Measurements from ENCODE around the gene RAPGEF2.
"Not testable (repeated sequence)": the region's sequence is repeated elsewhere in the genome, so short reads cannot be mapped to it uniquely, and the experiment has no call there.

RAPGEF2 gene

DNA sequence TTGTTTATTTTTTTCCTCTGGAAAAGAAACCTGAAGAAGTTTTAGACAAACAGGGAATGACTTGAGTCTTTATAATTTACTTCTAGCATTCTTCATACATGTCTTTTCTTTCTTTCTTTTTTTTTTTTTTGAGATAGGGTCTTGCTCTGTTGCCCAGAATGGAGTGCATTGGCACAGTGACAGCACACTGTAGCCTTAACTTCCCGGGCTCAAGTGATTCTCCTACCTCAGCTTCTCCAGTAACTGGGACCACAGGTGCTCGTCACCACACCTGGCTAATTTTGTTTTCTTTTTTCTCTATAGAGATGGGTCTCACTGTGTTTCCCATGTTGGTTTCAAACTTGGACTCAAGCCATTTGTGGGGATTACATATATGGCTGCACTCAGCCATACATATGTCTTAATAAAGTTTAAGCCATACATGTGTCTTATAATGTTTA is 71.8 kb downstream of the RAPGEF2 start:
- Histone ChIP-seq H4K20me1 (peaks cover 0 to 92% (median 50%) of the 10 kb centered on the region in 11 experiments; a peak in 15 of 22 replicates), H3K36me3 (no peaks in the 10 kb centered on the region), H3K27me3 (no peaks in the 10 kb centered on the region), H3K9me3 (replicated peaks in 1 of 11) (no peaks in the 10 kb centered on the region), H3K4me2 (peak overlapping the region in 9 of 11 experiments; percentile 2 to 82 (median 47); a peak in 13 of 22 replicates), H3K27ac (peak overlapping the region in 5 of 11 experiments; percentile 1 to 69 (median 43); a peak in 5 of 22 replicates), H3K4me3 (peak overlapping the region in 1 of 10 experiments; percentile 35; a peak in 2 of 20 replicates), H3K9ac (peak overlapping the region in 3 of 11 experiments; percentile 19 to 60 (median 22); a peak in 4 of 22 replicates), H3K4me1 (peaks cover 48 to 87% (median 61%) of the 10 kb centered on the region in 10 experiments)
- TF ChIP-seq Cebpa-rat (IDR thresholded peaks at IDR 0.05): no peak

DNA sequence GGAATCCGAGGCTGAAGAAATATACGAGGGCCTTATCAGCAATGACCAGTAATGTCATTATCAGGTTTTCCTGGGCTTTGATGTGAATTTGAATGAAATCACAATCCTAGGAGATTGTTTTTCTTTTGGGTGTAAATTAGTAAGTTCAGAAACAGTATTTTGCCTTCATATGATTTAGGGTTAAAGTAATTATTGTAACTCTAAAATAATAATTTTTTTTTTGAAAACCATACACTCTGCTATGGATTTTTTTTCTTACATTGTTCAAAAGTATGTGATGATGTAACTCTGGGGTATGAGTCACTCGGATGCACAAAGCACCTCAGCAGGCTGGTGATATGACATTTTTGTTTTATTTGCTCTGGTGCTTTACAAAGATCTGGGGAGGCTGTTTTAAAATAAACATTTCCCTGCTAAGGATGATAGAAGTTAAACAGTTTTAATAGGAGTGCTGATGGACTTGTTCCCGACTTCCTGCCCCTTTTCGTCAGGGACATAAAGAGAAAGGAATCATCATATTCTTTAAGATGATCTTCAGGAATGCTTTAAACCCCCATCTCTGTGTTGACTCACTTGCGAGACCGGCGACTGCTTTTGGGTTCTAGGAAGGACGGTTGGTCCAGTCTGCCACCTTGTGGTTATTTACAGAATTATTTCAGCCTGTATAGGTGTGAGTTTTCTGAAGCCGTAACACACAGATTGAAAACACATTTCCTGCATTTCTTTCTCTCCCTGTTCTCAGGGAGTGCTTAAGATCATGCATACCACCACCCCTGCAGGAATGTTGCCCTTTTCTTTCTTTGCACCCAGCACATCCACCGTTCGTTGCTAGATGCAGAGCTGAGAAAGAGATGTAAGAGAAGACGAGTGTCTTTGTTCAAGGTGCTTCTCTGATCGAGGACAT is 72.5 kb downstream of the RAPGEF2 start:
- Histone ChIP-seq H4K20me1 (peaks cover 0 to 94% (median 52%) of the 10 kb centered on the region in 11 experiments; a peak in 15 of 22 replicates), H3K4me3 (no peak overlapping the region; a peak in 1 of 20 replicates), H3K36me3 (no peaks in the 10 kb centered on the region), H3K27ac (peak overlapping the region in 7 of 11 experiments; percentile 12 to 69 (median 30); a peak in 8 of 22 replicates), H3K27me3 (no peaks in the 10 kb centered on the region), H3K4me2 (peak overlapping the region; percentile 10 to 82 (median 43); a peak in 20 of 22 replicates), H3K9ac (peak overlapping the region in 7 of 11 experiments; percentile 1 to 60 (median 19); a peak in 5 of 22 replicates), H3K9me3 (replicated peaks in 1 of 11) (no peaks in the 10 kb centered on the region), H3K4me1 (peaks cover 50 to 94% (median 67%) of the 10 kb centered on the region in 10 experiments)
- TF ChIP-seq Cebpa-rat (IDR thresholded peaks at IDR 0.05): no peak

DNA sequence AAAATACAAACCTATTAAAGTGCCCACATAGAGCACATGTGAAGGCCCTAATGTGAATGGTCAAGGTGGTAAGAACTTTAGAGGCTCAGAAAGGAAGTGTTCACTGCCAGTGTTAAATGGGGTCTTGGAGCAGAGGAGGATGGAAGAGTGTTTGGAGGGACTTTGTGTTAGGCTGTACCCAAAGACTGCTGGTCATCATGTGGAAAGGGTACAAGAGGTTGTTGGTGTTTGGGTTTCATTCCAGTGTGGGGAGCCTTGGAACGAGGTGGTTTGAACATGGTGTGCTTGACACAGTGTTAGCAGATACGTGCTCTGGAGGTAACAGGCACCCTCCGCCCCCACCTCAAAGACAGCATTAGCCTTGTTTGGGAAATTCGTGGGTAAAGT is 73.1 kb downstream of the RAPGEF2 start:
- TF ChIP-seq Cebpa-rat (IDR thresholded peaks at IDR 0.05): no peak
- Histone ChIP-seq H3K4me2 (peak overlapping the region in 10 of 11 experiments; percentile 10 to 82 (median 41); a peak in 14 of 22 replicates), H3K9ac (peak overlapping the region in 5 of 11 experiments; percentile 1 to 22 (median 11); a peak in 1 of 22 replicates), H3K4me1 (peaks cover 50 to 97% (median 67%) of the 10 kb centered on the region in 10 experiments), H3K27me3 (no peaks in the 10 kb centered on the region), H4K20me1 (peaks cover 0 to 92% (median 51%) of the 10 kb centered on the region in 11 experiments; a peak in 15 of 22 replicates), H3K9me3 (replicated peaks in 1 of 11) (no peaks in the 10 kb centered on the region), H3K36me3 (no peaks in the 10 kb centered on the region), H3K4me3 (no peak overlapping the region), H3K27ac (peak overlapping the region in 4 of 11 experiments; percentile 10 to 20 (median 16); a peak in 3 of 22 replicates)

DNA sequence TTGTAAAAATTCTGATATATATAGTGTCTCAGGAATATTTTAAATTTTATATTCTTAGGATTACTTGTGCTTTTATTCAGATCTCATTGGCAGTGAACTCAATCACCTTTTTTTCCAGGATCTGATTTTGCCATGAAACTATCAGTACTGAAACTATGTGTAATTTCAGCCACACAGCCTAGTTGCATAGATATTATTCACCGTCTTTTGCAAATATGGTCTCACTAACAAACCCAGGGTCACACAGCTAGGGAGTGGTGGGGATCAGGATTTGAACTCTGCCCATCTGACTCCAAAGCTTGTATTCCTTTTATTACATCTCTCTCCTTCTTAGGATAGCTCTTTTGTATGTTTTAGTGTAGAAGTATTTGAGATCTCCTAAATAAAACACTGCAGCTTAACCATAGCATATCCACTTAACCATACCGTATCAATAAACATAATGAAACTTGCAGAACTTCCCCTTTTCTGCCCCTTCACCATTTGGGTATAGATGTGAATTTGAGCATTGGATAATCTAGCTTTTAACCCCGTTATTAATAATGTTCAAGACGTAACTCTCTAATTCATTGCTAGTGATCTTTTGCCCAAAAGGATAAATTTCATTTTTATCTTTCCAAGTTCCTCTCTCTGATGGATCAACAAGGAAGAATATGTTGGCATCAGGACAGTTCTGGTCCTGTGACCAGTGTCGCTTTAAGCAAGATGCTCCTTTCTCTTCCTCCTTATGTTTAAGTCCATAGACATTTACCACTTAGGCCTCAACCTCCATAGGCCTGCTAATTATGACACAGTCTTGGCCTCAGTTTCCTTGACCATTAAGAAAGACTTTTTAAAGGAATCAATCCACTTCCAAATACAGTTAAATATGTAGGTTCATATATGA is 74.6 kb downstream of the RAPGEF2 start:
- H4K20me1 ChIP-seq: peaks cover 0 to 87% (median 38%) of the 10 kb centered on the region in 11 experiments; a peak in 15 of 22 replicates
- H3K4me3 ChIP-seq: no peak overlapping the region
- no peak for TF ChIP-seq Cebpa-rat (IDR thresholded peaks at IDR 0.05)
- H3K9me3 ChIP-seq (replicated peaks in 1 of 11): peaks cover 0 to 3% (median 2%) of the 10 kb centered on the region in 11 experiments; a peak in 6 of 22 replicates
- peak overlapping the region in 4 of 11 experiments; percentile 13 to 65 (median 38); a peak in 7 of 22 replicates for H3K9ac ChIP-seq
- peak overlapping the region; percentile 2 to 81 (median 66); a peak in 18 of 22 replicates for H3K27ac ChIP-seq
- H3K36me3 ChIP-seq: no peaks in the 10 kb centered on the region
- peak overlapping the region; percentile 53 to 87 (median 81); a peak in 21 of 22 replicates for H3K4me2 ChIP-seq
- H3K4me1 ChIP-seq: peaks cover 43 to 81% (median 62%) of the 10 kb centered on the region in 10 experiments
- H3K27me3 ChIP-seq: no peaks in the 10 kb centered on the region

DNA sequence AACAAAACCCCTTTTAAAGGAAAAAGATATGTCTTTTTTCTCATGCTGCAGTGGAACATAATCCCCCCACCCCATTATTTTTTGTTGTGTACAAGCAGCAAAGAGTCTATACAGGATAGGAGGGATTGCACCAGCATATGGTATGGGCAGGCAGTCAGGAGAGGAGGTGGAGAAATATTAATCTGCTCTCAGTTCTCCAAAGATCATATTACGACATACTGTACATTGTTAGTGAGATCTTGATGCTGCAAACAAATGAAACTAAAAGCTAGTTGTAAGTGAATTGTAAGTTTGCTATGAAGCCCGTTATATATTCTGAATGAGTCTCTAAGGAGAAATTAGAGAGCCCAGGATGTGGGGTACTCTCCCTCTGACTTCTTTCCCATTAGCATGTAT is 75.3 kb downstream of the RAPGEF2 start:
- Histone ChIP-seq H3K27ac (peak overlapping the region; percentile 23 to 81 (median 66); a peak in 19 of 22 replicates), H3K4me2 (peak overlapping the region; percentile 53 to 87 (median 81)), H3K9ac (peak overlapping the region in 7 of 11 experiments; percentile 25 to 65 (median 48); a peak in 9 of 22 replicates), H3K9me3 (replicated peaks in 1 of 11) (peaks cover 0 to 9% (median 7%) of the 10 kb centered on the region in 11 experiments; a peak in 12 of 22 replicates), H3K36me3 (peaks cover 0 to 2% (median 0%) of the 10 kb centered on the region in 11 experiments; a peak in 1 of 22 replicates), H3K4me1 (peaks cover 43 to 75% (median 61%) of the 10 kb centered on the region in 10 experiments), H3K4me3 (no peak overlapping the region), H4K20me1 (peaks cover 0 to 80% (median 34%) of the 10 kb centered on the region in 11 experiments; a peak in 15 of 22 replicates), H3K27me3 (no peaks in the 10 kb centered on the region)
- TF ChIP-seq Cebpa-rat (IDR thresholded peaks at IDR 0.05): peak in 6 of 11 experiments; percentile 25 to 67 (median 49); a peak in 10 of 22 replicates

DNA sequence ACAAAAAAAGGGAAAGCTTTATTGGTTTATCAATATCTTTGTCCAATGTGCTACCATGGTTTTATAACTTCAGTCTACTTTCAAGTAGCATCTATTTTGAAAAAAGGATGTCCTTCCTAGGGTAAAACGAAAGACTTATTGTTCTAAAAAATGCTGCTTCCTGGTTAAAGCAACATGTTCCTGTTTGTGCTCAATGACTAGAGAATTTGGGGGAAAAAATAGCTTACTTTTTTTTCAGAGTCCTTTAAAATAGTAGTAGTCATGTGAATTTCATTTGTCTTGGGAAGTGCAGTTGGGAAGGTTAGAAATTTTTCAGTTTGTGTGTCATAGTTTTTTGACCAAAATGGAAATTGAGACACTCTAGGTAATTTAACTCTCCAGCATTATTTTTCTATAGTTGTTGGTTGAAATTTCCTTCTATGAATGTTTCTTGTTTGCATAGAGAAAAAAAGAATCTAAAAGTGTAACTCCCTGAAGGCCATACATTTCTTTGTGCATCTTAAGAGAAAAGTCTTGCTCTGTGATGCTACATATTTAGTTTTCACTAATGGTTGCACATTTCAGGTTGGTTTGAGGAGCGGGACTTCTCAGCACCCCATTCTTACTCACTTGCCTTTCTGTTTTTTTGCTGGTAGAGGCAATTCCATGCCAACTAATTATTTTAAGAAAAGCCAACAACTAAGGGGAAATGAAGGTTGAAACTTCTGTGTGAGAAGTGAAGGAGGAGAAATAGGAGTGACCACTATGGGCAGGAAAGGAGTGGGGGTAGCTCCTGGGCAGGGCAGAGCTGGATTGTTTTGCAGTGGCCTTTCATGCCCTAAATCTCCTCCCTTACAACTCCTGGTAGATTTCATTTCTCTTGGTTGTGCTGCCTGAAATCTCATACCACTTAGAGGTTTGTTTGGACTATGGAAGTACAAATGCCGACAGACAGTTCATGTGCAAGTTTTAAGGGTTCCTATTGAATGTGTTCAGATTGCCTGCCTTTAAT is 76.4 kb downstream of the RAPGEF2 start:
- H4K20me1 ChIP-seq: peaks cover 0 to 69% (median 23%) of the 10 kb centered on the region in 11 experiments; a peak in 14 of 22 replicates
- peaks cover 0 to 5% (median 0%) of the 10 kb centered on the region in 11 experiments; a peak in 1 of 22 replicates for H3K36me3 ChIP-seq
- H3K27ac ChIP-seq: peak overlapping the region; percentile 21 to 81 (median 66); a peak in 20 of 22 replicates
- peak overlapping the region; percentile 53 to 87 (median 81) for H3K4me2 ChIP-seq
- H3K4me3 ChIP-seq: no peak overlapping the region; a peak in 1 of 20 replicates
- peaks cover 0 to 17% (median 15%) of the 10 kb centered on the region in 11 experiments; a peak in 15 of 22 replicates for H3K9me3 ChIP-seq (replicated peaks in 1 of 11)
- H3K9ac ChIP-seq: peak overlapping the region in 8 of 11 experiments; percentile 14 to 65 (median 42); a peak in 10 of 22 replicates
- no peaks in the 10 kb centered on the region for H3K27me3 ChIP-seq
- H3K4me1 ChIP-seq: peaks cover 38 to 64% (median 50%) of the 10 kb centered on the region in 10 experiments
- no peak for TF ChIP-seq Cebpa-rat (IDR thresholded peaks at IDR 0.05)

DNA sequence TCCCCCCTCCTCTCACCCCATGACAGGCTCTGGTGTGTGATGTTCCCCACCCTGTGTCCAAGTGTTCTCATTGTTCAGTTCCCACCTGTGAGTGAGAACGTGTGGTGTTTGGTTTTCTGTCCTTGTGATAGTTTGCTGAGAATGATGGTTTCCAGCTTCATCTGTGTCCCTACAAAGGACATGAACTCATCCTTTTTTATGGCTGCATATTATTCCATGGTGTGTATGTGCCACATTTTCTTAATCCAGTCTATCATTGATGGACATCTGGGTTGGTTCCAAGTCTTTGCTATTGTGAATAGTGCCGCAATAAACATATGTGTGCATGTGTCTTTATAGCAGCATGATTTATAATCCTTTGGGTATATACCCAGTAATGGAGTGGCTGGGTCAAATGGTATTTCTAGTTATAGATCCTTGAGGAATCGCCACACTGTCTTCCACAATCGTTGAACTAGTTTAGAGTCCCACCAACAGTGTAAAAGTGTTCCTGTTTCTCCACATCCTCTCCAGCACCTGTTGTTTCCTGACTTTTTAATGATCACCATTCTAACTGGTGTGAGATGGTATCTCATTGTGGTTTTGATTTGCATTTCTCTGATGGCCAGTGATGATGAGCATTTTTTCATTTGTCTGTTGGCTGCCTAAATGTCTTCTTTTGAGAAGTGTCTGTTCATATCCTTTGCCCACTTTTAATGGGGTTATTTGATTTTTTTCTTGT is 81.2 kb downstream of the RAPGEF2 start:
- Histone ChIP-seq H3K4me1 (peaks cover 8 to 34% (median 13%) of the 10 kb centered on the region in 10 experiments), H3K9me3 (replicated peaks in 1 of 11) (peaks cover 0 to 29% (median 22%) of the 10 kb centered on the region in 11 experiments; a peak in 18 of 22 replicates), H4K20me1 (peaks cover 0 to 25% (median 0%) of the 10 kb centered on the region in 11 experiments; a peak in 7 of 22 replicates), H3K36me3 (peaks cover 5 to 25% (median 12%) of the 10 kb centered on the region in 11 experiments; a peak in 19 of 22 replicates)
- H3K4me2 ChIP-seq, H3K27ac ChIP-seq, H3K4me3 ChIP-seq, H3K9ac ChIP-seq, H3K27me3 ChIP-seq: not testable (repeated sequence)
